H9 (cell line): ENCODE data around the gene SERPINE3. TPM values are rescaled to one million over a fixed set of nuclear protein-coding genes. Genes with fewer than 3 reads are reported as not detected.

Experiments
- DNase-seq: peaks from one replicate; pipeline ENCODE4 v3.0.0-alpha.2; 2017
- H2AFZ ChIP-seq: one replicate; pipeline ENCODE4 v1.6.1; 2013; ENCODE audit warnings: mild to moderate bottlenecking, low read length, control low read depth, moderate library complexity
- H2AK5ac ChIP-seq: 2 replicates; pipeline ENCODE4 v1.6.1; 2013; ENCODE audit warnings: low read length, control low read depth, mixed read lengths; ENCODE audit not compliant: insufficient read length
- H2BK120ac ChIP-seq: one replicate; pipeline ENCODE4 v1.6.1; 2013; ENCODE audit warnings: low read depth, mild to moderate bottlenecking, low read length, control low read depth, inconsistent platforms; ENCODE audit not compliant: poor library complexity, severe bottlenecking
- H2BK12ac ChIP-seq: 2 replicates; pipeline ENCODE4 v1.6.1; 2013; ENCODE audit warnings: low read length, control low read depth, mixed read lengths, low read depth; ENCODE audit not compliant: insufficient read length
- H2BK15ac ChIP-seq: 2 replicates; pipeline ENCODE4 v1.6.1; 2013; ENCODE audit warnings: low read depth, low read length, control low read depth
- H2BK20ac ChIP-seq: one replicate; pipeline ENCODE4 v1.6.1; 2013; ENCODE audit warnings: low read depth, mild to moderate bottlenecking, low read length, control low read depth, inconsistent platforms; ENCODE audit not compliant: poor library complexity, severe bottlenecking
- H2BK5ac ChIP-seq: 2 replicates; pipeline ENCODE4 v1.6.1; 2013; ENCODE audit warnings: low read length, control low read depth, mixed read lengths; ENCODE audit not compliant: insufficient read length
- H3K14ac ChIP-seq: 2 replicates; pipeline ENCODE4 v1.6.1; 2013; ENCODE audit warnings: low read length, control low read depth; ENCODE audit not compliant: insufficient read depth
- H3K18ac ChIP-seq: 2 replicates; pipeline ENCODE4 v1.6.1; 2013; ENCODE audit warnings: low read depth, mild to moderate bottlenecking, mixed read lengths, low read length, control low read depth; ENCODE audit not compliant: insufficient read length
- H3K23ac ChIP-seq: 2 replicates; pipeline ENCODE4 v1.6.1; 2013; ENCODE audit warnings: low read length, control low read depth, mixed read lengths, low read depth; ENCODE audit not compliant: insufficient read length
- H3K23me2 ChIP-seq: 2 replicates; pipeline ENCODE4 v1.6.1; 2013; ENCODE audit warnings: low read depth, mild to moderate bottlenecking, mixed read lengths, low read length, control low read depth; ENCODE audit not compliant: insufficient read length, poor library complexity, severe bottlenecking
- H3K27ac ChIP-seq: 2 replicates; pipeline ENCODE4 v1.5.1; 2013; ENCODE audit warnings: low read length, control low read depth, mixed read lengths, low read depth; ENCODE audit not compliant: insufficient read length
- H3K27me3 ChIP-seq: 2 replicates; pipeline ENCODE4 v1.6.1; 2013; ENCODE audit warnings: low read length, control low read depth, inconsistent platforms; ENCODE audit not compliant: insufficient read depth
- H3K4ac ChIP-seq: 2 replicates; pipeline ENCODE4 v1.6.1; 2013; ENCODE audit warnings: low read depth, mild to moderate bottlenecking, control low read depth, inconsistent platforms, low read length, moderate library complexity
- H3K4me1 ChIP-seq: 2 replicates; pipeline ENCODE4 v1.6.1; 2013; ENCODE audit warnings: low read length, control low read depth, inconsistent platforms; ENCODE audit not compliant: insufficient read depth
- H3K4me2 ChIP-seq: 2 replicates; pipeline ENCODE4 v1.6.1; 2013; ENCODE audit warnings: low read length, control low read depth, mixed read lengths; ENCODE audit not compliant: insufficient read length, insufficient read depth
- H3K56ac ChIP-seq: 2 replicates; pipeline ENCODE4 v1.6.1; 2013; ENCODE audit warnings: low read depth, mild to moderate bottlenecking, mixed read lengths, low read length, control low read depth; ENCODE audit not compliant: insufficient read length
- H3K79me1 ChIP-seq: 2 replicates; pipeline ENCODE4 v1.6.1; 2013; ENCODE audit warnings: low read depth, mild to moderate bottlenecking, moderate library complexity, low read length, control low read depth, inconsistent platforms; ENCODE audit not compliant: insufficient read depth, poor library complexity, severe bottlenecking
- H3K79me2 ChIP-seq: 2 replicates; pipeline ENCODE4 v1.6.1; 2013; ENCODE audit warnings: low read length, control low read depth, inconsistent platforms; ENCODE audit not compliant: insufficient read depth
- H3K9ac ChIP-seq: 2 replicates; pipeline ENCODE4 v1.6.1; 2013; ENCODE audit warnings: low read length, control low read depth, mixed read lengths; ENCODE audit not compliant: insufficient read length; ENCODE audit errors: extremely low read depth
- H3K9me3 ChIP-seq: one replicate; pipeline ENCODE4 v1.6.1; 2013; ENCODE audit warnings: low read depth, low read length, inconsistent platforms; ENCODE audit not compliant: control insufficient read depth
- H3T11ph ChIP-seq: one replicate; pipeline ENCODE4 v1.6.1; 2013; ENCODE audit warnings: mild to moderate bottlenecking, low read length, control low read depth, inconsistent platforms
- H4K20me1 ChIP-seq: one replicate; pipeline ENCODE4 v1.6.1; 2013; ENCODE audit not compliant: control insufficient read depth, insufficient read length, insufficient read depth
- H4K5ac ChIP-seq: 2 replicates; pipeline ENCODE4 v1.6.1; 2013; ENCODE audit warnings: low read depth, mild to moderate bottlenecking, mixed read lengths, low read length, control low read depth; ENCODE audit not compliant: insufficient read length
- H4K8ac ChIP-seq: replicated peaks from 2 replicates; pipeline ENCODE4 v1.6.1; 2013; ENCODE audit warnings: low read length, control low read depth, mixed read lengths, low read depth; ENCODE audit not compliant: insufficient read length
- H4K91ac ChIP-seq: 2 replicates; pipeline ENCODE4 v1.6.1; 2013; ENCODE audit warnings: low read depth, mild to moderate bottlenecking, moderate library complexity, mixed read lengths, low read length, control low read depth; ENCODE audit not compliant: insufficient read length
- H3K27ac Mint-ChIP-seq, 3 experiments: 2 replicates in 2 of 3; 3 replicates in 1 of 3; pipeline ENCODE4 v1.8.0; 2020 to 2021; ENCODE audit warnings: mixed read lengths in 3 of 3, mild to moderate bottlenecking in 1 of 3, moderate library complexity in 1 of 3
- H3K27me3 Mint-ChIP-seq: 2 replicates; pipeline ENCODE4 v1.8.0; 2021; ENCODE audit warnings: low read depth, mild to moderate bottlenecking, moderate library complexity, mixed read lengths
- H3K36me3 Mint-ChIP-seq, 3 experiments: 2 replicates in 2 of 3; 3 replicates in 1 of 3; pipeline ENCODE4 v1.8.0; 2020 to 2021; ENCODE audit warnings: low read depth in 3 of 3, mixed read lengths in 3 of 3; ENCODE audit not compliant: insufficient read depth in 1 of 3
- H3K4me1 Mint-ChIP-seq, 2 experiments: 2 replicates each; pipeline ENCODE4 v1.8.0; 2020; ENCODE audit warnings: mixed read lengths in 2 of 2
- H3K4me3 Mint-ChIP-seq, 2 experiments: 2 replicates in 1 of 2; 3 replicates in 1 of 2; pipeline ENCODE4 v1.8.0; 2020 to 2021; ENCODE audit warnings: mild to moderate bottlenecking in 2 of 2, mixed read lengths in 2 of 2, moderate library complexity in 1 of 2
- H3K9me3 Mint-ChIP-seq, 2 experiments: 2 replicates in 1 of 2; 3 replicates in 1 of 2; pipeline ENCODE4 v1.8.0; 2020; ENCODE audit warnings: mild to moderate bottlenecking in 2 of 2, mixed read lengths in 2 of 2, moderate library complexity in 1 of 2
- WGBS: extraction: QIAGEN DNeasy Blood & Tissue Kit; methylation state at CpG from one replicate; pipeline ENCODE4 v1.1.7; 2013; ENCODE audit warnings: missing lambda C conversion rate, low lambda C conversion rate, mixed read lengths; ENCODE audit not compliant: insufficient read length; ENCODE audit errors: extremely low coverage; 5-methylcytosine and 5-hydroxymethylcytosine counted together
- total RNA-seq: library from RNA; stranded (reverse); gene quantifications from 2 replicates; pipeline ENCODE4 v1.2.1, GENCODE V29; 2021
- TF ChIP-seq, protein P1 (sequence below): fragments of 200-600 bp; sonication (generic); conservative IDR thresholded peaks from 3 replicates; pipeline ENCODE4 v1.8.0; 2021; ENCODE audit warnings: antibody characterized with exemption, mild to moderate bottlenecking

SERPINE3 gene
- total RNA-seq, 1 experiment from 2014 or later: not detected

DNA sequence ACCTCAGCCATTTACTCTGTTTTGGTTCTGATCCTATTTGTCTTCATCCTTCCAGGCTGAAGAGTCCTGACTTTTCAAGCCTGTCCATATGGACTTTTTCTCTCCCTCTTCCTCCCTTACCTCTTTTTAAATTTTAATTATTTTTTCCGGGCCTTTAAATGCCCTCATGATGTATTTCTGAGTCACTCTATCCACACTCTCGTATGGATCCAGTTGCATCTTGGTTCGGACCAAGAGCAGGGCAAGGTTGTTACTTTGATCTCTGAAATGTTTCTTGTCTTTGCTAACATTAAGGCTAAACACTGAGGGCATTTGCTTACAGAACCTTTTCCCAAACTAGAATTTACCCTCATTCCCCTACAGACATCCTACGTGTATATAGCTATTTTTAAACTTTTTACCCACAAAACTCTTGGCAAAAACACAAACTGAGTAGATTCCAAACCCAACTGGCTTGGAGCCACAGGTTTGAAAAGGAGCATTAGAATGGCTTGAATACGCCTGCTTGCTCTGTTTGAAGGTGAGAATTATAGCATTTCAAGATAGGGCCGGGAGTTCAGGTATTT lies 47.4 kb upstream of the SERPINE3 start:
- Histone ChIP-seq H4K5ac (no peak overlapping the region), H3K79me2 (no peaks in the 10 kb centered on the region)

More for the DNA sequence above, 47.4 kb upstream of the SERPINE3 start:
- Mint-ChIP-seq H3K4me1 (peaks cover 33 to 41% of the 10 kb centered on the region in 2 experiments), H3K9me3 (no peaks in the 10 kb centered on the region), H3K36me3 (no peaks in the 10 kb centered on the region), H3K27me3 (no peaks in the 10 kb centered on the region; the same call in 1 of the 2 replicates), H3K27ac (no peak overlapping the region; a peak in 1 of 7 replicates), H3K4me3 (no peak overlapping the region)
- Histone ChIP-seq H4K8ac (no peak overlapping the region), H3K56ac (no peak overlapping the region), H3K4me2 (no peak overlapping the region), H4K20me1 (no peaks in the 10 kb centered on the region), H2AFZ (no peak overlapping the region), H2BK5ac (no peak overlapping the region), H3K27ac (no peak overlapping the region), H3K79me1 (no peaks in the 10 kb centered on the region), H3K9me3 (no peaks in the 10 kb centered on the region), H3K9ac (no peak overlapping the region), H2BK120ac (no peak overlapping the region), H3K14ac (no peak overlapping the region), H2BK20ac (no peak overlapping the region), H3K23ac (no peak overlapping the region), H2BK12ac (no peak overlapping the region), H3K4me1 (peaks cover 3% of the 10 kb centered on the region; the same call in 1 of the 2 replicates), H4K91ac (no peak overlapping the region), H2AK5ac (no peak overlapping the region), H3T11ph (no peak overlapping the region), H3K4ac (no peak overlapping the region), H2BK15ac (no peak overlapping the region), H3K23me2 (no peaks in the 10 kb centered on the region), H3K27me3 (no peaks in the 10 kb centered on the region), H3K18ac (no peak overlapping the region)
- DNase-seq: no peak
- TF ChIP-seq, protein P1, sequence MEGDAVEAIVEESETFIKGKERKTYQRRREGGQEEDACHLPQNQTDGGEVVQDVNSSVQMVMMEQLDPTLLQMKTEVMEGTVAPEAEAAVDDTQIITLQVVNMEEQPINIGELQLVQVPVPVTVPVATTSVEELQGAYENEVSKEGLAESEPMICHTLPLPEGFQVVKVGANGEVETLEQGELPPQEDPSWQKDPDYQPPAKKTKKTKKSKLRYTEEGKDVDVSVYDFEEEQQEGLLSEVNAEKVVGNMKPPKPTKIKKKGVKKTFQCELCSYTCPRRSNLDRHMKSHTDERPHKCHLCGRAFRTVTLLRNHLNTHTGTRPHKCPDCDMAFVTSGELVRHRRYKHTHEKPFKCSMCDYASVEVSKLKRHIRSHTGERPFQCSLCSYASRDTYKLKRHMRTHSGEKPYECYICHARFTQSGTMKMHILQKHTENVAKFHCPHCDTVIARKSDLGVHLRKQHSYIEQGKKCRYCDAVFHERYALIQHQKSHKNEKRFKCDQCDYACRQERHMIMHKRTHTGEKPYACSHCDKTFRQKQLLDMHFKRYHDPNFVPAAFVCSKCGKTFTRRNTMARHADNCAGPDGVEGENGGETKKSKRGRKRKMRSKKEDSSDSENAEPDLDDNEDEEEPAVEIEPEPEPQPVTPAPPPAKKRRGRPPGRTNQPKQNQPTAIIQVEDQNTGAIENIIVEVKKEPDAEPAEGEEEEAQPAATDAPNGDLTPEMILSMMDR: no peak
- WGBS: no CpG with 5 or more reads among the region's 6 CpGs
